CD4-positive, alpha-beta T cell treated with Interleukin-2 at 100 ng/mL for 4 hours (primary cell): ENCODE data around the gene KCNA3.

Experiments
- DNase-seq: peaks from one replicate; pipeline ENCODE4 v3.0.0-alpha.2; 2020; ENCODE audit warnings: low spot score

KCNA3 gene

GRCh38 chr1:110674337-110675059 is at the start of gene KCNA3:
Gene KCNA3 (minus strand): TSS chr1:110674940. CDS start chr1:110674809, 131 bp downstream.
- DNase-seq = peak; percentile 84

GRCh38 chr1:110722807-110723206 is 48.1 kb upstream of the KCNA3 start:
- no peak for DNase-seq

- no peak for DNase-seq
These were observed 45.2 kb upstream of the KCNA3 start for GRCh38 chr1:110719908-110720307.

- DNase-seq = no peak
These were observed 43.7 kb upstream of the KCNA3 start for GRCh38 chr1:110718452-110718851.

- no peak for DNase-seq
These were observed 42.4 kb upstream of the KCNA3 start for GRCh38 chr1:110717179-110717578.

- DNase-seq = no peak
These were observed 39.7 kb upstream of the KCNA3 start for GRCh38 chr1:110714374-110714995.

GRCh38 chr1:110713221-110713620 is 38.5 kb upstream of the KCNA3 start:
- no peak for DNase-seq

DNA sequence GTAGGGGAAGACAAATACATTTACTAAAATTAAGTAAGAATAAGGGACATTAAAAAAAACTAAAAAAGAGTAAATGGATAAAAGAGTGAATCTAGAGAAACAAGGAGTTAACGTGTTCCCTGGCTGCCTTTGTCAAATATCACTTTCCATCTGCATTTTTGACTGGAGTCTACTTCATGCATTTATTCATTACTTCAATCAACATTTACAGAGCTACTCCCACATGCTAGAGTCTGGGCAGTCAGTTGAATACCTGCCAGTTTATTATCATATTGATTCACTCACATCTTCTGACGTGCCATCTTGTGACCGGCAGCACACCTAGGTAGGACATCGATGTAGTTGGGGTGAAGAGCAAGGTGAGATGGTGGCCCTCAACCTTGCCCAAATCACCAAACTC is 35.6 kb upstream of the KCNA3 start:
- no peak for DNase-seq

DNA sequence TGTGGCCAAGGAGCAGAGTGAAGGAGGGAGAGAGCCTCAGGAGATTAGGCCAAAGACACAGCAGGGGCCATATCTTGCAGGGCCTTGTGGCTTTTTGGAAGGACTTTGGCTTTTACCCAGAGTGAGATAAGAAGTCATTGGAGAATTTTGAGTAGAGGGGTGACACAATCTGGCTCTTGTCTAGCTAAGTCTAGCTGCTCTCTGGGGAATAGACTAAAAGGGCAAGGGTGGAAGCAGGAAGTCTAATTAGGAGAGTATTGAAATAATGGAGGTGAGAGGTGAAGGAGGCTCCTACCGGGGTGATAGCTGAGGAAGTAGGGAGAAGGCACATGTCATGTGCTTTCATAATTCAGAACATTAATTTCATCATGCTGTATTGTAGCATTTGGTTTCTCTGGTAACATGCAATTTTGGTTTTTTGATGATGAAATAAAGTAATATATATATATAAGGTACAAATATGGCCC is 34.3 kb upstream of the KCNA3 start:
- no peak for DNase-seq

DNA sequence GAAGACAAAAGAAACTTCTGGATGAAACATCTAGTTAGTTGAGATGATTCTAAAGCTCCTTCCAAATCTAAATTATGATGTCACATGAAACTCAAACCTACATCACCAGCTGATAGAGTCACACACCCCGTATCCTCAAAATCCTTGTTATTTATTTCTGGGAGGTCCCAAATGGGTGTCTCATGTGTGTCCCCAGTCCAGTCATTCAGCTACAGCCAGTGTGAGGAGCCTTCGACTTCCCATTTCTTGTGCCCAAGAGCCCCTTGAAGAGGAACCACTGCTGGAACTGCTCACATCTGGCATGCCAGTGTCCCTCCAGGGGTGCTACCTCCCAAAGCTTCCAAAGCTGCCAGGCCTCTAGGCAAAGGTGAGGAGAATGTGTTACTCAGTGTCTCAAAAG is 32.5 kb upstream of the KCNA3 start:
- DNase-seq = no peak

- DNase-seq = no peak
These were observed 31.9 kb upstream of the KCNA3 start for GRCh38 chr1:110706621-110707020.

DNA sequence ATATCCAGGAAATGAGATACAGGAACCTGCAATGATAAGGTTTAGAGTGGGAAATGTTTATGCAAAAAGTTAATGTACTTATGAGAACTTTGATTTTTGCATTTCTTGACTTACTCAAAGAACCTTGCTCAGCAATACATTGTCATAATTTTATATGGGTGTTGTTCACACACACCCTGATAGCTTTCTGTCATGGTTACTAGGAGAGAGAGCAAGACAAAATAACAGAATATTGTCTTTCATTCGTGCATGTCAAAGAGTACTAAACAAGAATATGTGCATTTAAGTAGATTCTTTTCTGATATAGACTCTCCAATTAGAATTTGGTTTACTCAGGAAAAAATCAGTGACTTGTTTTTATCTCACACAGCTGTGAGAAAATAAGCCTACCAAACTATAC is 27.5 kb upstream of the KCNA3 start:
- no peak for DNase-seq

- DNase-seq = no peak
These were observed 26.0 kb upstream of the KCNA3 start for GRCh38 chr1:110700767-110701166.

DNA sequence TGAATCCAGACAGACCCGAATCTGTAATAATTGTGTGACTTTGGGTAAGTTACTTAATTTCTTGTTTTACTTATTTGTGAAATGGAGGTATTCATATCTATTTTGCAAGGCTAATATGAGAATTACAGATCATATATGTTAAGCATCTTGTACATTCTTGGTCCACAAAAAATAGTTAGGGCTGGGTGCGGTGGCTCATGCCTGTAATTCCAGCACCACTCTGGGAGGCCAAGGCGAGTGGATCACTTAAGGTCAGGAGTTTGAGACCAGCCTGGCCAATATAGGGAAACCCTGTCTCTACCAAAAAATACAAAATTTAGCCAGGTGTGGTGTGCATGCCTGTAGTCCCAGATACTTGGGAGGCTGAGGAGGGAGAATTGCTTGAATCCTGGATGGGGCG is 22.9 kb upstream of the KCNA3 start:
- DNase-seq = no peak

- DNase-seq = no peak
These were observed 22.1 kb upstream of the KCNA3 start for GRCh38 chr1:110696818-110697217.

- DNase-seq = no peak
These were observed 16.1 kb upstream of the KCNA3 start for GRCh38 chr1:110690709-110691365.

- DNase-seq = no peak
These were observed 15.1 kb upstream of the KCNA3 start for GRCh38 chr1:110689868-110690267.

GRCh38 chr1:110688514-110688913 is 13.8 kb upstream of the KCNA3 start:
- no peak for DNase-seq

DNA sequence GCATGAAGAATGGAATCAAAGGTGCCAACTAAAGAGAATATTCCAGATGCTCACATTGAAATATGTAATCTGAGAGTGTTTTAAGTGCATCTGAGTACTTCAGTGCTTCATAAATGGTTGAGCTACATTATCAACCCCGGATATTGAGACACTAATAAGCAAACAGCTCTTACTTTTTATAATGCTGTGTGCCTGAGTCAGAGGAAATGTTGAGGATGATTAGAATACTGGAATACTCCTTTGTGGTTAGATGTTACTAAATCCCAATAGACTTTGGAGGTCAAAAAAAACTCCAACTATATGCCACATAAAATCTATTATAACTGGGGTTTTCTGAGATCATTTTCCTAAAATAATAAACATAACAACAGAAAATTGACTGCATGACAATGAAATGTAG is 12.5 kb upstream of the KCNA3 start:
- no peak for DNase-seq

DNA sequence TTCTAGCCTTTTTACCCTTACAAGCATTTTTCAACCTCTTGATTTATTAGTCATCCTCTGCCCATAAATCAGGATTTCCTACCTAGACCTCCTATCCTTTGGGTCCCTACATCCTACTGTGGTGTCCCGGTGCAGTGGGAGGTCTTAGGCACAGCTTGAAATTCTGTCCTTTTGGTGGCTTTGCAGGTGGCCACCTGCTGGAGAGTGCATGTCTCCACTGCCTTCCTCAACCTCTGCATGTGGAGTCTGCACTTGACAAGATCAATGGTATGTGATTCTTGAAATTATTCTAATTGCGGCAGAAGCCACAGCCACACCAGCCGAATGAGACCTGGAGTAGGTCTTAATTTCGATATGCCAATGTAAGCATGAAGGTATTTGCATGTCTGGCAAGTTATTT is 11.4 kb upstream of the KCNA3 start:
- DNase-seq = peak; percentile 43

GRCh38 chr1:110684491-110684890 is 9.8 kb upstream of the KCNA3 start:
- DNase-seq = no peak

DNA sequence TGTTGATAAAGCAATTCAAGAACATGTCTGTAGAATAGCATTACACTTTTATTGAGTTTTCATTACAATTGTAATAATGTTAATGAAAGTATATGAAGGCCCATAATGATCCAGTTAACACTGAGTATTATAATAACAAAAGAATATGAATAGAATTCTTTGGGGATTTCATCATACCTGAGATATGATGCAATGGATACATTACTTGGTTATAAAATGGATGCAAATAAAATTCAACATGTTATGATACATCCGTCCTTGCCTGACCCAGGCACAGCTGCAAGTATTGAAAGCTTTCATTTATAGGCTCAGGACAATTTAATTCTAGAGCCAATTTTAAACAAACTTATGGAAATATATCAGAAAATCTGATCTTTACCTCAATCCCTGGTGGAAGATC is 8.2 kb upstream of the KCNA3 start:
- no peak for DNase-seq

- no peak for DNase-seq
These were observed 5.4 kb upstream of the KCNA3 start for GRCh38 chr1:110680036-110680735.
